ENCODE measurements around the gene PARP1.

The PARP1 gene

DNA sequence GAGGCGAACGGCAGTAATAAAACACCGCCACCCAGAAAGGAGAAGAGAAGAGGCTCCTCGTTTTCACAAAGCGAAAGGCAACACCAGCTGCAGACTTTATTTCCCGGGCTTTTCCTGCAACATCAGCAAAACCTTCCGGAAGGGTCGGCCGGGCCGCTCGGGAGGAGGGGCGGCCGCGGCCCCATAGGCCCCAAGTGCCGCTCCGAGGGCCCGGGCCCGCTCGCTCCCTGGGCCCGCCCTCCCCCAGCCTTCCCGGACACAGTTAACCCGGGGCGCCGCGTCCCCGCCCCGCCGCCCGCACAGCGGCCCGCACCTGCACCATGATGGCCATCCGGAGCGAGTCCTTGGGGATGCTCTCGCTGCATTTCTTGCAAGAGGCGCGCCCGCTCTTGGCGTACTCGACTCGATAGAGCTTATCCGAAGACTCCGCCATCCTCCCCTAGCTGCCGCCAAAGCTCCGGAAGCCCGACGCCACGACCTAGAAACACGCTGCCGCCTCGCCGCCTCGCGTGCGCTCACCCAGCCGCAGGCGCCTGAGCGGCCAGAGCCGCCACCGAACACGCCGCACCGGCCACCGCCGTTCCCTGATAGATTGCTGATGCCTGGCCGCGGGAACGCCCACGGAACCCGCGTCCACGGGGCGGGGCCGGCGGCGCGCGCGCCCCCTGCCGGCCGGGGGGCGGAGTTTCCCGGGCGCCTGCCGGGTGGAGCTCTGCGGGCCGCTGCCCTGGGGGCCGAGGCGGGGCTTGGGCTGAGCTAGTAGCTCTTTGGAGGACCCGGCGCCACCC lies at the start of gene PARP1:
PARP1 (minus strand) TSS at position 597 of the 788 bp plus-strand sequence; CDS start at position 433, 164 bp downstream.
- TF ChIP-seq, protein P1, sequence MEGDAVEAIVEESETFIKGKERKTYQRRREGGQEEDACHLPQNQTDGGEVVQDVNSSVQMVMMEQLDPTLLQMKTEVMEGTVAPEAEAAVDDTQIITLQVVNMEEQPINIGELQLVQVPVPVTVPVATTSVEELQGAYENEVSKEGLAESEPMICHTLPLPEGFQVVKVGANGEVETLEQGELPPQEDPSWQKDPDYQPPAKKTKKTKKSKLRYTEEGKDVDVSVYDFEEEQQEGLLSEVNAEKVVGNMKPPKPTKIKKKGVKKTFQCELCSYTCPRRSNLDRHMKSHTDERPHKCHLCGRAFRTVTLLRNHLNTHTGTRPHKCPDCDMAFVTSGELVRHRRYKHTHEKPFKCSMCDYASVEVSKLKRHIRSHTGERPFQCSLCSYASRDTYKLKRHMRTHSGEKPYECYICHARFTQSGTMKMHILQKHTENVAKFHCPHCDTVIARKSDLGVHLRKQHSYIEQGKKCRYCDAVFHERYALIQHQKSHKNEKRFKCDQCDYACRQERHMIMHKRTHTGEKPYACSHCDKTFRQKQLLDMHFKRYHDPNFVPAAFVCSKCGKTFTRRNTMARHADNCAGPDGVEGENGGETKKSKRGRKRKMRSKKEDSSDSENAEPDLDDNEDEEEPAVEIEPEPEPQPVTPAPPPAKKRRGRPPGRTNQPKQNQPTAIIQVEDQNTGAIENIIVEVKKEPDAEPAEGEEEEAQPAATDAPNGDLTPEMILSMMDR (IDR thresholded peaks at IDR 0.05; ENCODE audit: low read depth, low read length, missing control alignments), result peak; percentile 37

DNA sequence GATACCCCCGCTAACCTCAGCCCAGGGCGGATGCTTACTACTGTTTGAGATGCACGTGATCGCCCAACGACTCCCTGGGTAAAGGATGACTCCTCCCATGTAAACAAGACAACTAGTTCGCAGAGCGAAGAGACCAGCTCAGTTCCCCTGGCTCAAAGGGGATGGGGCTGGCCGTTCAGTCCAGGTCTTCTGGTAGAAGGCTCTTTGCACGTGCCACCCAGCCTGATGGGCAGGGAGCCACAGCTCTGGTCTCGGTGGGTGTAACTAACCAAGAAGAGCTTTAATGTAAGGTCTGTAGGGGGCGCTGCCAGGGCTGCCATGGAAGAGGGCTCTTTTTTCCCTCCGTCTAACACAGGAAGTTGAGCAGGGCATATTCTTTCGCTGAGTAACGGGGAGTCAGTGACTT lies 49.4 kb upstream of the PARP1 start:
- TF ChIP-seq, protein P1 (IDR thresholded peaks at IDR 0.05; ENCODE audit: low read depth, low read length, missing control alignments), result no peak
- no peak for DNase-seq (ENCODE audit: low read depth)
- in situ Hi-C loops (cut with HindIII; ENCODE audit: low sequenced_read_pairs), result no loop called here
- H3K4me3 ChIP-seq (ENCODE audit: low read depth, low read length), result no peak overlapping the region

More for the DNA sequence above, at the start of gene PARP1:
- in situ Hi-C loops (cut with HindIII; ENCODE audit: low sequenced_read_pairs), result no loop called here
- peak within 1 kb of the TSS; percentile 47 for H3K4me3 ChIP-seq (ENCODE audit: low read depth, low read length)
- peak; percentile 39 for DNase-seq (ENCODE audit: low read depth)

DNA sequence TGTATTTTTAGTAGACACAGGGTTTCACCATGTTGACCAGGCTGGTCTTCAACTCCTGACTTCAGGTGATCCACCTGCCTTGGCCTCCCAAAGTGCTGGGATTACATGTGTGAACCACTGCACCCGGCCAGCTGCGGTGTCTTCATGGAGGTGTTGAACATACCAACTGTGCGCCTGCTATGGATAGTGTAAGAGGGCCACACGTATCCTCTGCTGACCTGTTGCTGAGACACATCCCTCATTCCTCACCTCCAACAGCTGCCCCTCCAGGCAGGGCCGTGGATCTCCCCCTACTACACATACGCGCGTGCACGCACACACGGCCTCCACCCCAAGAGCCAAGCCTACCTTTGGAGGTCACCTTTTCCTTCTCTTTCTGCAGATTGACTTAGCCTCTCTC lies 48.0 kb upstream of the PARP1 start:
- H3K4me3 ChIP-seq (ENCODE audit: low read depth, low read length), result no peak overlapping the region
- in situ Hi-C loops (cut with HindIII; ENCODE audit: low sequenced_read_pairs), result no loop called here
- no peak for DNase-seq (ENCODE audit: low read depth)
- TF ChIP-seq, protein P1 (IDR thresholded peaks at IDR 0.05; ENCODE audit: low read depth, low read length, missing control alignments), result no peak

DNA sequence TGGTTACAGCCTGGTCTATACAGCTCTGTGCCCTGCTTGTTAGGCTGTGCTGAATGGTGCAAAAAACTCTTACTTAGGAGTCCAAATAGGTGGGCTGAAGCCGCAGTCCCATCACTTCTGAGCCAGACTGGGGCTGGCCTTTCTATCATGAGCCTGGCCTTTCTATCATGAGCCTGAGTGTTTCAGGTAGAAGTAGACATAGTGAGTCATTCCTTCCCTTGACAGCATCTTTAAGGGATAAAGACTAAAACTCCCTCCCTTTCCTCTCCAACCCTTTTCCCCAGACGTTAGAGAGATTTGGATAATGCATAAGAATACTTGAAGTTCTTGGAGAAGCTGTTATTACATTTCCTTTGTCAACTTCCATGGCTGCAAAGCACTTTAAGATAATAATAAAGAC lies 46.5 kb upstream of the PARP1 start:
- TF ChIP-seq, protein P1 (IDR thresholded peaks at IDR 0.05; ENCODE audit: low read depth, low read length, missing control alignments), result no peak
- no peak for DNase-seq (ENCODE audit: low read depth)
- in situ Hi-C loops (cut with HindIII; ENCODE audit: low sequenced_read_pairs), result no loop called here
- no peak overlapping the region for H3K4me3 ChIP-seq (ENCODE audit: low read depth, low read length)

DNA sequence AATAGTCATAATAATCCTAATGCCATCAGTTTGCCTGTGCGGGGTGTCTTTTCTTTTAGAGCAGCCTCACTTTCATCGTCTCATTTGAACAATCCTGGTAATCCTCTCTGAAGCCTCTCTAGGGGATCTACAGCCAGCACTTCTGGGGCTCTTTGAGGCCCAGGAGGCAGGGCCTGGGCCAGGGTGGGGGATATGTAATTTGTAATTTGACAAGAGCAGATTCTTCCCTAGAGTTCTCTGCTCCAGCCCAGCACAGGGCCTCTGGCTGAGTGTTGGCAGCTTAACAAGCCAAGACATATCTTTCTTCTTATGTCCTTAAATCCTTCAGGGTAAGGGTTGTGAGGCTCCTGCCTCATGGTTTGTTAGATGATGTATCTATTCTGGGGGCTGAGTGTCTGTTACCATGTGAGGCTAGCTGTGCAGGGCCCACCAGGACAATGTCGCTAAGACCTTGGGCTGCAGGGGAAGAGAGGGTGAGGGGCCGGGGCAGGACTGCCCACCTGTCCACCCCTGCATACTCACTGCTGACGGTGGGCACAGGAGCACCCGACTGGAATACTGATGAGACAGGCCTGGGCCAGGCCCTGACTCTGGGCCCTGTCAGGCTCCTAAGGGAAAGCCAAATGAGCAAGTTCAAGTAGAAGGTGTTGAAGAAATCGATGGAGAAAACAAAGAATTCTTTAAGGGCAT lies 45.3 kb upstream of the PARP1 start:
- in situ Hi-C loops (cut with HindIII; ENCODE audit: low sequenced_read_pairs), result no loop called here
- DNase-seq (ENCODE audit: low read depth), result no peak

DNA sequence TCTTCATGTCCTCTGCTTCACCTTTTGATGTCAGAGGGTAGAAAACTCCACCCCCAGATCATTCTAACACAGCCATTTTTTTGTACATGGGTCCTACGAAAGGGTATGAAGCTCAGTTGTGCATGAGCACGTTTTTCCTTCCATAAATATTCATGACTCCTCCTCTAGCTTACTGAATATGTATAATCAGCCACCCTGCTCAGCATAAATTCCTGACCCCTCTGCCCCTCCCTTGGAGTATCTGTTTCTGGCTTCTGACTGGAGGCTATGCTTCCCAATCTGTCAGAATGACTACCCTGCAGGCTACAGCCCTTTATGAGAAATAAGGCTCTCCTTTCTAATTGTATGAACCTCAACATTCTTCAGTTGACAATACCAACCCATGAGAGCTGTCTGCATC lies 42.8 kb upstream of the PARP1 start:
- in situ Hi-C loops (cut with HindIII; ENCODE audit: low sequenced_read_pairs), result no loop called here
- TF ChIP-seq, protein P1 (IDR thresholded peaks at IDR 0.05; ENCODE audit: low read depth, low read length, missing control alignments), result no peak
- no peak overlapping the region for H3K4me3 ChIP-seq (ENCODE audit: low read depth, low read length)
- no peak for DNase-seq (ENCODE audit: low read depth)

More for the DNA sequence above, 45.3 kb upstream of the PARP1 start:
- H3K4me3 ChIP-seq (ENCODE audit: low read depth, low read length), result no peak overlapping the region
- TF ChIP-seq, protein P1 (IDR thresholded peaks at IDR 0.05; ENCODE audit: low read depth, low read length, missing control alignments), result no peak

All from astrocyte of the cerebellum (primary cell).